K562 (cell line): ENCODE measurements around the gene NMNAT1. TPM values are rescaled to one million over a fixed set of nuclear protein-coding genes. Genes with fewer than 3 reads are reported as not detected.

Experiments used
- CREM ChIP-seq: IDR thresholded peaks from 2 replicates; pipeline ENCODE4 v1.6.1; 2014; ENCODE audit warnings: antibody characterized with exemption, low read depth
- HDAC1 ChIP-seq, 2 experiments: fragments of 450-650 bp; IDR thresholded peaks; 2 replicates each; pipeline ENCODE4 v1.6.1; 2016 to 2017; ENCODE audit warnings: inconsistent platforms in 1 of 2, mild to moderate bottlenecking in 1 of 2, moderate library complexity in 1 of 2
- SIN3A ChIP-seq, 2 experiments: fragments of 150-350 bp in 1 of 2; IDR thresholded peaks; 2 replicates each; pipeline ENCODE4 v1.6.1; 2011 to 2016; ENCODE audit warnings: borderline replicate concordance in 2 of 2, low read depth in 2 of 2, low read length in 2 of 2, mild to moderate bottlenecking in 2 of 2, moderate library complexity in 2 of 2; ENCODE audit not compliant: control insufficient read depth in 1 of 2
- SMAD2 ChIP-seq: fragments of 150-350 bp; IDR thresholded peaks from 2 replicates; pipeline ENCODE4 v1.6.1; 2014; ENCODE audit warnings: low read depth, mild to moderate bottlenecking, low read length
- TBP ChIP-seq: optimal IDR thresholded peaks from 2 replicates; pipeline ENCODE3; 2011; ENCODE audit warnings: low read depth, low read length, improper control_type of control experiment
- TRIM24 ChIP-seq, 2 experiments: fragments of 450-650 bp; IDR thresholded peaks; 2 replicates each; pipeline ENCODE4 v1.6.1; 2016
- ZBTB8A ChIP-seq: fragments of 450-650 bp; IDR thresholded peaks from 2 replicates; pipeline ENCODE4 v1.6.1; 2018; ENCODE audit warnings: mild to moderate bottlenecking, moderate library complexity; ENCODE audit not compliant: partially characterized antibody
- ZFPM2 ChIP-seq: fragments of 250-450 bp; sonication (Bioruptor Pico); IDR thresholded peaks from 2 replicates; pipeline ENCODE4 v1.5.1; 2022; ENCODE audit warnings: mild to moderate bottlenecking
- ZNF551 ChIP-seq: fragments of 250-450 bp; sonication (Bioruptor Pico); IDR thresholded peaks from 2 replicates; pipeline ENCODE4 v1.5.0; 2021; ENCODE audit warnings: mild to moderate bottlenecking, moderate library complexity
- polyA plus RNA-seq, 8 experiments: library from polyadenylated mRNA; depleted of rRNA in 4 of 8; stranded (reverse) in 5 of 8; unstranded in 3 of 8; fragments of >200 nt; fragmentation: Nextera tagmentation in 2 of 8; fragmentation: Illumina TruSeq in 1 of 8; extraction: Ambion mirVana in 2 of 8; extraction: Trizol in 1 of 8; gene quantifications; 2 replicates each; pipeline versions ENCODE4 v1.2.1 to v1.2.3, GENCODE V29; 2011 to 2014; ENCODE audit warnings: inconsistent platforms in 1 of 8, missing spikeins in 1 of 8
- total RNA-seq, 7 experiments: library from RNA; depleted of rRNA in 6 of 7; stranded (reverse); fragments of >200 nt in 6 of 7; fragmentation: Illumina TruSeq in 2 of 7; extraction: Trizol in 2 of 7; gene quantifications; 2 replicates each; pipeline versions ENCODE4 v1.2.1 to v1.2.3, GENCODE V29; 2011 to 2021; ENCODE audit warnings: low replicate concordance in 1 of 7
- TF ChIP-seq, protein P1 (sequence below): fragments of 450-650 bp; IDR thresholded peaks from 2 replicates; pipeline ENCODE4 v1.6.1; 2016; ENCODE audit warnings: antibody characterized with exemption
- TF ChIP-seq, protein P2 (sequence below): fragments of 250-450 bp; sonication (Bioruptor Pico); IDR thresholded peaks from 2 replicates; pipeline ENCODE4 v1.9.0; 2021; ENCODE audit warnings: mild to moderate bottlenecking, inconsistent platforms
- TF ChIP-seq, protein P3 (sequence below): sonication (generic); formaldehyde crosslinking; IDR thresholded peaks from 2 replicates; pipeline ENCODE4 v1.9.0; 2022; ENCODE audit warnings: mild to moderate bottlenecking, missing genetic modification reagents
- TF ChIP-seq, protein P4 (sequence below), 2 experiments: fragments of 450-650 bp; conservative IDR thresholded peaks; 2 replicates each; pipeline ENCODE4 v1.6.1; 2017; ENCODE audit warnings: mild to moderate bottlenecking in 2 of 2, moderate library complexity in 2 of 2
- TF ChIP-seq, protein P5 (sequence below): fragments of 200-800 bp; sonication (Bioruptor generic); IDR thresholded peaks from 2 replicates; pipeline ENCODE4 v1.6.1; 2017; ENCODE audit warnings: missing genetic modification characterization, missing compliant biosample characterization

Gene NMNAT1
- total and polyA plus RNA-seq, 9 of the 15 experiments (the other 6 are each of a cell fraction or from before 2014, with no cell fraction given), result 5.1 to 14.6 (median 12.1) TPM

DNA sequence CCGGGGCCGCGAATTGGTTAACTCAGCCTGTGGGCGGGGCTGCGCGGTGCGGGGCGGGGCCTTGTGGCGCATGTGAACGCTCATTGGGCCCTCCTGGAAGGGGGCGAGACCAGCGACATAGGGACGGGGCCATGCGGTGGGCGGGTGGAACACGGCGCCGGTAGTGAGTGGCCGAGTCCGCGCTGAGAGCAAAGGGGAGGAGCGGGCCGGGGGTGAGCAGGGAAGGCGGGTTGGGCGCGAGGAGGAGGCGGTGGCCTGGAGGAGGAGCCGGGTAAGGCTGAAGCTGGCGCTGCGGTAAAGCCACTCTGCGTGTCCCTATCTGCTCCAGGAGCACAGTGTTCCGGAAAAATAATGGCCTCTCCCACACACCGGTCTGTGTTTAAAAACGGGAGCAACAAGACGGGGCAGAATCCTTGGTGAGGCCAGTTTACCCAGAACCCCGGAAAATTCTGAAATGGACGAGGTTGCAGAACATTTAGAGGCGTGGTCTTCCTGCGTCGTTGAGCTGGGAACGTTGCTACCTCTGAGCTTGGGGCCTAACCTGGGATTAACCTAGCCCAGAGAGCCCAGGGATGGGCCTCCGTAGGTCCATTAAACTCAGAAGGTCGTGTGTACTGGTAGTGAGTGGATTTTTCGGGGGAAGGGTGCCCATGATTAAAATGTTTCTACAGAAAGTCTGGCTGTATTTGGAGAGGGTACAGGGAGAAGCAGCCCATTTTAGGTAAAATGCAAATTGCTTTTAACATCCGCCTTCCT is 32.7 kb upstream of the NMNAT1 start (continued):
- TF ChIP-seq, protein P1, sequence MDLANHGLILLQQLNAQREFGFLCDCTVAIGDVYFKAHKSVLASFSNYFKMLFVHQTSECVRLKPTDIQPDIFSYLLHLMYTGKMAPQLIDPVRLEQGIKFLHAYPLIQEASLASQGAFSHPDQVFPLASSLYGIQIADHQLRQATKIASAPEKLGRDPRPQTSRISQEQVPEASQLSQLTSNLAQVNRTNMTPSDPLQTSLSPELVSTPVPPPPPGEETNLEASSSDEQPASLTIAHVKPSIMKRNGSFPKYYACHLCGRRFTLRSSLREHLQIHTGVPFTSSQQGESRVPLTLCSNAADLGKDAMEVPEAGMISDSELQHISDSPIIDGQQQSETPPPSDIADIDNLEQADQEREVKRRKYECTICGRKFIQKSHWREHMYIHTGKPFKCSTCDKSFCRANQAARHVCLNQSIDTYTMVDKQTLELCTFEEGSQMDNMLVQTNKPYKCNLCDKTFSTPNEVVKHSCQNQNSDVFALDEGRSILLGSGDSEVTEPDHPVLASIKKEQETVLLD, result peak; percentile 29; the same call in 1 of the 2 replicates
- TF ChIP-seq, protein P2, sequence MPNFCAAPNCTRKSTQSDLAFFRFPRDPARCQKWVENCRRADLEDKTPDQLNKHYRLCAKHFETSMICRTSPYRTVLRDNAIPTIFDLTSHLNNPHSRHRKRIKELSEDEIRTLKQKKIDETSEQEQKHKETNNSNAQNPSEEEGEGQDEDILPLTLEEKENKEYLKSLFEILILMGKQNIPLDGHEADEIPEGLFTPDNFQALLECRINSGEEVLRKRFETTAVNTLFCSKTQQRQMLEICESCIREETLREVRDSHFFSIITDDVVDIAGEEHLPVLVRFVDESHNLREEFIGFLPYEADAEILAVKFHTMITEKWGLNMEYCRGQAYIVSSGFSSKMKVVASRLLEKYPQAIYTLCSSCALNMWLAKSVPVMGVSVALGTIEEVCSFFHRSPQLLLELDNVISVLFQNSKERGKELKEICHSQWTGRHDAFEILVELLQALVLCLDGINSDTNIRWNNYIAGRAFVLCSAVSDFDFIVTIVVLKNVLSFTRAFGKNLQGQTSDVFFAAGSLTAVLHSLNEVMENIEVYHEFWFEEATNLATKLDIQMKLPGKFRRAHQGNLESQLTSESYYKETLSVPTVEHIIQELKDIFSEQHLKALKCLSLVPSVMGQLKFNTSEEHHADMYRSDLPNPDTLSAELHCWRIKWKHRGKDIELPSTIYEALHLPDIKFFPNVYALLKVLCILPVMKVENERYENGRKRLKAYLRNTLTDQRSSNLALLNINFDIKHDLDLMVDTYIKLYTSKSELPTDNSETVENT (CRISPR knock-in tag), result peak; percentile 86
- TF ChIP-seq SIN3A (IDR thresholded peaks at IDR 0.05; ENCODE audit: borderline replicate concordance in 2 of 2, control insufficient read depth in 1 of 2, low read depth in 2 of 2, low read length in 2 of 2), result peak; percentile 50 to 61; a peak in 2 of 4 replicates
- TF ChIP-seq HDAC1 (IDR thresholded peaks at IDR 0.05), result peak in 1 of 2 experiments; percentile 68; a peak in 2 of 4 replicates
- peak; percentile 61; the same call in 1 of the 2 replicates for TF ChIP-seq CREM
- TF ChIP-seq SMAD2, result no peak
- TF ChIP-seq, protein P3, sequence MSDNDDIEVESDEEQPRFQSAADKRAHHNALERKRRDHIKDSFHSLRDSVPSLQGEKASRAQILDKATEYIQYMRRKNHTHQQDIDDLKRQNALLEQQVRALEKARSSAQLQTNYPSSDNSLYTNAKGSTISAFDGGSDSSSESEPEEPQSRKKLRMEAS (CRISPR knock-in tag), result peak; percentile 88
- TF ChIP-seq TBP, result peak; percentile 71
- 0 out of 4 replicates have a peak, but pooled peaks of 1 of the 2 experiments have one; percentile 9 for TF ChIP-seq TRIM24 (IDR thresholded peaks at IDR 0.05)
- TF ChIP-seq, protein P4, sequence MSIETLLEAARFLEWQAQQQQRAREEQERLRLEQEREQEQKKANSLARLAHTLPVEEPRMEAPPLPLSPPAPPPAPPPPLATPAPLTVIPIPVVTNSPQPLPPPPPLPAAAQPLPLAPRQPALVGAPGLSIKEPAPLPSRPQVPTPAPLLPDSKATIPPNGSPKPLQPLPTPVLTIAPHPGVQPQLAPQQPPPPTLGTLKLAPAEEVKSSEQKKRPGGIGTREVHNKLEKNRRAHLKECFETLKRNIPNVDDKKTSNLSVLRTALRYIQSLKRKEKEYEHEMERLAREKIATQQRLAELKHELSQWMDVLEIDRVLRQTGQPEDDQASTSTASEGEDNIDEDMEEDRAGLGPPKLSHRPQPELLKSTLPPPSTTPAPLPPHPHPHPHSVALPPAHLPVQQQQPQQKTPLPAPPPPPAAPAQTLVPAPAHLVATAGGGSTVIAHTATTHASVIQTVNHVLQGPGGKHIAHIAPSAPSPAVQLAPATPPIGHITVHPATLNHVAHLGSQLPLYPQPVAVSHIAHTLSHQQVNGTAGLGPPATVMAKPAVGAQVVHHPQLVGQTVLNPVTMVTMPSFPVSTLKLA (conservative IDR thresholded peaks at IDR 0.05), result peak; percentile 68 to 81
- TF ChIP-seq, protein P5, sequence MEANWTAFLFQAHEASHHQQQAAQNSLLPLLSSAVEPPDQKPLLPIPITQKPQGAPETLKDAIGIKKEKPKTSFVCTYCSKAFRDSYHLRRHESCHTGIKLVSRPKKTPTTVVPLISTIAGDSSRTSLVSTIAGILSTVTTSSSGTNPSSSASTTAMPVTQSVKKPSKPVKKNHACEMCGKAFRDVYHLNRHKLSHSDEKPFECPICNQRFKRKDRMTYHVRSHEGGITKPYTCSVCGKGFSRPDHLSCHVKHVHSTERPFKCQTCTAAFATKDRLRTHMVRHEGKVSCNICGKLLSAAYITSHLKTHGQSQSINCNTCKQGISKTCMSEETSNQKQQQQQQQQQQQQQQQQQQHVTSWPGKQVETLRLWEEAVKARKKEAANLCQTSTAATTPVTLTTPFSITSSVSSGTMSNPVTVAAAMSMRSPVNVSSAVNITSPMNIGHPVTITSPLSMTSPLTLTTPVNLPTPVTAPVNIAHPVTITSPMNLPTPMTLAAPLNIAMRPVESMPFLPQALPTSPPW, result peak; percentile 84; the same call in 1 of the 2 replicates
- TF ChIP-seq ZFPM2 (CRISPR knock-in tag), result 0 out of 2 replicates have a peak, but pooled peaks have one; percentile 63
- TF ChIP-seq ZBTB8A, result no peak
- no peak for TF ChIP-seq ZNF551
